Measurements from ENCODE around the gene ZNF286A. TPM values are rescaled to one million over a fixed set of nuclear protein-coding genes. Genes with fewer than 3 reads are reported as not detected.
"Not testable (repeated sequence)": the region's sequence is repeated elsewhere in the genome, so short reads cannot be mapped to it uniquely, and the experiment has no call there.

Gene ZNF286A
- total and polyA plus RNA-seq, 3 donors from 2014 or later = 17.6 to 30.7 (median 21.1) TPM

GRCh38 chr17:15738066-15738465 lies 38.5 kb downstream of the ZNF286A start:
- no peak for TF ChIP-seq CTCF (IDR thresholded peaks at IDR 0.05)
- no peak for TF ChIP-seq POLR2A (IDR thresholded peaks at IDR 0.05)
- DNase-seq = no peak

GRCh38 chr17:15739259-15739658 lies 39.7 kb downstream of the ZNF286A start:
- H3K27me3 ChIP-seq; H3K9me3 ChIP-seq; H3K36me3 ChIP-seq (ENCODE audit: low read depth, missing control alignments); DNase-seq; intact Hi-C loops (cut with DNase I; ENCODE audit: low total_unique reads); H3K27ac ChIP-seq; H3K4me1 ChIP-seq; H3K4me3 ChIP-seq: not testable (repeated sequence)
- 85 to 91% methylated on average over 10 of the region's 11 CpGs for WGBS, 2 donors

More at GRCh38 chr17:15738066-15738465, 38.5 kb downstream of the ZNF286A start:
- Histone ChIP-seq H3K4me1 (no peaks in the 10 kb centered on the region), H3K27ac (no peak overlapping the region), H3K9me3 (no peaks in the 10 kb centered on the region), H3K36me3 (ENCODE audit: low read depth, missing control alignments) (no peaks in the 10 kb centered on the region), H3K27me3 (no peaks in the 10 kb centered on the region), H3K4me3 (no peak overlapping the region)
- 94 to 100% methylated on average over 3 to 10 of the region's 10 CpGs for WGBS, 2 donors
- intact Hi-C loops (cut with DNase I; ENCODE audit: low total_unique reads) = no loop called here

GRCh38 chr17:15740041-15740440 lies 40.5 kb downstream of the ZNF286A start:
- intact Hi-C loops (cut with DNase I; ENCODE audit: low total_unique reads); H3K27ac ChIP-seq; H3K4me3 ChIP-seq; H3K9me3 ChIP-seq; DNase-seq; H3K27me3 ChIP-seq; H3K4me1 ChIP-seq; H3K36me3 ChIP-seq (ENCODE audit: low read depth, missing control alignments): not testable (repeated sequence)
- WGBS, 2 donors = 79 to 83% methylated on average over 6 to 8 of the region's 8 CpGs

GRCh38 chr17:15740570-15741120 lies 41.1 kb downstream of the ZNF286A start:
- no peaks in the 10 kb centered on the region for H3K36me3 ChIP-seq (ENCODE audit: low read depth, missing control alignments)
- intact Hi-C loops (cut with DNase I; ENCODE audit: low total_unique reads) = no loop called here
- H3K27ac ChIP-seq = no peak overlapping the region
- DNase-seq = no peak
- no peak overlapping the region for H3K4me3 ChIP-seq
- no peaks in the 10 kb centered on the region for H3K9me3 ChIP-seq
- no peaks in the 10 kb centered on the region for H3K4me1 ChIP-seq
- TF ChIP-seq POLR2A (IDR thresholded peaks at IDR 0.05) (no peak), CTCF (IDR thresholded peaks at IDR 0.05) (no peak)
- no peaks in the 10 kb centered on the region for H3K27me3 ChIP-seq
- 92 to 100% methylated on average over 4 to 5 of the region's 7 CpGs for WGBS, 2 donors

GRCh38 chr17:15741624-15742023 lies 42.1 kb downstream of the ZNF286A start:
- H3K9me3 ChIP-seq = no peaks in the 10 kb centered on the region
- 91 to 96% methylated on average over 3 to 9 of the region's 9 CpGs for WGBS, 2 donors
- no peak for DNase-seq
- intact Hi-C loops (cut with DNase I; ENCODE audit: low total_unique reads) = no loop called here
- no peak overlapping the region for H3K27ac ChIP-seq
- no peak for TF ChIP-seq CTCF (IDR thresholded peaks at IDR 0.05)
- TF ChIP-seq POLR2A (IDR thresholded peaks at IDR 0.05) = no peak
- no peaks in the 10 kb centered on the region for H3K27me3 ChIP-seq
- H3K4me3 ChIP-seq = no peak overlapping the region
- H3K4me1 ChIP-seq = no peaks in the 10 kb centered on the region
- H3K36me3 ChIP-seq (ENCODE audit: low read depth, missing control alignments) = no peaks in the 10 kb centered on the region

Measured in testis (tissue), 3 donors.